HEK293T (cell line): Measurements from ENCODE around the gene OSTC.

ENCODE experiments used
- ARNT ChIP-seq: fragments of 450-650 bp; IDR thresholded peaks from 2 replicates; pipeline ENCODE4 v1.6.1; 2017; ENCODE audit warnings: mild to moderate bottlenecking
- ELF4 ChIP-seq: fragments of 450-650 bp; IDR thresholded peaks from 2 replicates; pipeline ENCODE4 v1.6.1; 2017; ENCODE audit warnings: antibody characterized with exemption
- FOXA1 ChIP-seq: fragments of 450-650 bp; IDR thresholded peaks from 2 replicates; pipeline ENCODE4 v1.6.1; 2016; ENCODE audit warnings: mild to moderate bottlenecking
- FOXM1 ChIP-seq: fragments of 450-650 bp; IDR thresholded peaks from 2 replicates; pipeline ENCODE4 v1.6.1; 2017; ENCODE audit warnings: mild to moderate bottlenecking, borderline replicate concordance
- HDGF ChIP-seq: fragments of 450-650 bp; IDR thresholded peaks from 2 replicates; pipeline ENCODE4 v1.6.1; 2017; ENCODE audit warnings: antibody characterized with exemption, borderline replicate concordance
- L3MBTL2 ChIP-seq: fragments of 450-650 bp; conservative IDR thresholded peaks from 2 replicates; pipeline ENCODE4 v1.6.1; 2016; ENCODE audit warnings: mild to moderate bottlenecking
- LEF1 ChIP-seq: fragments of 450-650 bp; IDR thresholded peaks from 2 replicates; pipeline ENCODE4 v1.6.1; 2017; ENCODE audit warnings: mild to moderate bottlenecking, borderline replicate concordance
- NFRKB ChIP-seq: fragments of 450-650 bp; IDR thresholded peaks from 2 replicates; pipeline ENCODE4 v1.6.1; 2016; ENCODE audit warnings: mild to moderate bottlenecking, moderate library complexity
- SP1 ChIP-seq: fragments of 450-650 bp; IDR thresholded peaks from 2 replicates; pipeline ENCODE4 v1.6.1; 2017
- SUZ12 ChIP-seq: fragments of 450-650 bp; IDR thresholded peaks from 2 replicates; pipeline ENCODE4 v1.6.1; 2016; ENCODE audit warnings: mild to moderate bottlenecking
- TARDBP ChIP-seq: fragments of 450-650 bp; IDR thresholded peaks from 2 replicates; pipeline ENCODE4 v1.6.1; 2016
- TF ChIP-seq, protein P1 (sequence below): fragments of 450-650 bp; IDR thresholded peaks from 2 replicates; pipeline ENCODE4 v1.6.1; 2016

DNA sequence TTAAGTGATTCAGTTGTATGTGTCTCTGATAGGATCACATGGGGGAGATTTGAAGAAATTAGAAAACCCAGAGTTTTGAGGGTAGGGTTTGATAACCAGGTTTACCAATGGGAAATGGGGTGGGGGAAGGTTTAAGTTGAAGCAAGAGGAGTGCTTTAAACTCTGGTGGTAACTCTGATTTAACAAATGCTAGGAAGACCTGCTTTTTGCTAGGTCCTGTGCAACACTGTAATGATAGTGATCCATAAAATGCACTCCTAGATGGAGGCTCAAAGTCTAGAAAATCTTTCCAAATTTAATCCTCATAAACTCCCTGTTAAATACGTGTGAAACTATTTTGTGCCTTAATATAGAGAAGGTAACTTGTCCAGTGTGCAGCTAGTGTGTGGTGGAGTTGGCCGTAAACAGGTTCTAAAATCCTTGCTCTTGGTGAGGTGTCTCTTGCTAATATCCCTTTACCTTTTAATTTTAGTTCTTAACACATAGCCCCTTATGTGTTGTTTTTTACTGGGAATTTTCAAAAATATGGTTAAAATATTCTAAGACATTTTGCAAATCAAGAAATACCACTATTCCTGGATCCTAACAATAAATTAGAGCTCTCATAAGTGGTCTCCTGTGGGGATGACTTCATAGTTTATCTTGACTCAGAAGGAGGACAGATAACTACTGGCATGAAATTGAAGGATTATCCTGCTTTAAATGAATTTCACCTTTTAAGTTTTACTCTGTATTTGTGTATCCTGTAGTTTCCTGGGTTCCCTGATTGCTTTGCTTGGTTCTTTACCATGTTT, 25.9 kb upstream of the OSTC start:
- no peak for TF ChIP-seq LEF1
- TF ChIP-seq FOXM1: no peak
- no peak for TF ChIP-seq SP1
- TF ChIP-seq FOXA1: no peak
- TF ChIP-seq HDGF: no peak
- TF ChIP-seq, protein P1, sequence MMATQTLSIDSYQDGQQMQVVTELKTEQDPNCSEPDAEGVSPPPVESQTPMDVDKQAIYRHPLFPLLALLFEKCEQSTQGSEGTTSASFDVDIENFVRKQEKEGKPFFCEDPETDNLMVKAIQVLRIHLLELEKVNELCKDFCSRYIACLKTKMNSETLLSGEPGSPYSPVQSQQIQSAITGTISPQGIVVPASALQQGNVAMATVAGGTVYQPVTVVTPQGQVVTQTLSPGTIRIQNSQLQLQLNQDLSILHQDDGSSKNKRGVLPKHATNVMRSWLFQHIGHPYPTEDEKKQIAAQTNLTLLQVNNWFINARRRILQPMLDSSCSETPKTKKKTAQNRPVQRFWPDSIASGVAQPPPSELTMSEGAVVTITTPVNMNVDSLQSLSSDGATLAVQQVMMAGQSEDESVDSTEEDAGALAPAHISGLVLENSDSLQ: no peak
- TF ChIP-seq TARDBP: no peak
- TF ChIP-seq ARNT: no peak
- TF ChIP-seq L3MBTL2: no peak
- TF ChIP-seq NFRKB: no peak
- no peak for TF ChIP-seq SUZ12
- no peak for TF ChIP-seq ELF4
